A549 (cell line): ENCODE results near the gene SEPHS1. TPM values are rescaled to one million over a fixed set of nuclear protein-coding genes. Genes with fewer than 3 reads are reported as not detected.

Source experiments
- ATAC-seq, 2 experiments: fragments of 200-7000 bp in 1 of 2; fragments of >200 bp in 1 of 2; cut with Nextera tagmentation in 1 of 2; cut with Tn5 transposase in 1 of 2; 3 replicates each; pipeline versions ENCODE4 v1.8.0 to v1.9.1; 2018 to 2020; ENCODE audit warnings: mild to moderate bottlenecking in 1 of 2, moderate library complexity in 1 of 2
- CTCF ChIA-PET: fragments of 300-600 bp; sonication (Branson Sonifier 250); formaldehyde crosslinking; extraction: SDS; loops from one replicate; lab custom pipeline; 2021; ENCODE audit warnings: antibody characterized with exemption, inconsistent platforms; lab: Yijun Ruan, JAX
- POLR2A ChIA-PET: fragments of 350-600 bp; formaldehyde crosslinking; extraction: SDS; loops from one replicate; lab custom pipeline; 2021; ENCODE audit warnings: antibody characterized with exemption, inconsistent platforms; lab: Yijun Ruan, JAX
- DNase-seq, 2 experiments: peaks; one replicate each; pipeline versions ENCODE4 v3.0.0 to v3.0.0-alpha.2; 2011 to 2016; ENCODE audit warnings: low read depth in 1 of 2, low spot score in 1 of 2
- FAIRE-seq: peaks from 2 replicates; lab custom pipeline; 2011; peaks lifted over from hg19 to GRCh38; lab: Jason Lieb, UNC
- H3K27ac ChIP-seq, 2 experiments: fragments of >200 bp; sonication (Bioruptor Twin); formaldehyde crosslinking; 3 replicates each; pipeline ENCODE4 v1.5.1; 2016 to 2017
- H3K4me1 ChIP-seq: fragments of >200 bp; sonication (Bioruptor Twin); formaldehyde crosslinking; 3 replicates; pipeline ENCODE4 v1.6.1; 2016
- H3K4me2 ChIP-seq: fragments of >200 bp; sonication (Bioruptor Twin); formaldehyde crosslinking; 3 replicates; pipeline ENCODE4 v1.6.1; 2016
- H3K4me3 ChIP-seq: fragments of >200 bp; sonication (Bioruptor Twin); formaldehyde crosslinking; 3 replicates; pipeline ENCODE4 v1.5.1; 2016
- H3K9me3 ChIP-seq: fragments of >200 bp; sonication (Bioruptor Twin); formaldehyde crosslinking; 3 replicates; pipeline ENCODE4 v1.6.1; 2016
- CBX8 ChIP-seq: fragments of 200-600 bp; sonication (generic); IDR thresholded peaks from 2 replicates; pipeline ENCODE4 v1.6.1; 2016
- CHD2 ChIP-seq: fragments of 150-350 bp; IDR thresholded peaks from 2 replicates; pipeline ENCODE4 v1.6.1; 2014; ENCODE audit warnings: low read length; ENCODE audit not compliant: partially characterized antibody
- EHF ChIP-seq: fragments of 250-450 bp; sonication (Bioruptor Pico); IDR thresholded peaks from 2 replicates; pipeline ENCODE4 v1.5.0; 2020; ENCODE audit warnings: mild to moderate bottlenecking
- HDAC2 ChIP-seq: fragments of 200-600 bp; sonication (generic); IDR thresholded peaks from 2 replicates; pipeline ENCODE4 v1.6.1; 2016
- HOXB5 ChIP-seq: fragments of 250-450 bp; sonication (Bioruptor Pico); IDR thresholded peaks from 2 replicates; pipeline ENCODE4 v1.5.0; 2020; ENCODE audit warnings: mild to moderate bottlenecking, moderate library complexity
- JUN ChIP-seq, 2 experiments: fragments of >200 bp; sonication (Bioruptor Twin); formaldehyde crosslinking; IDR thresholded peaks; 2 replicates in 1 of 2; 3 replicates in 1 of 2; pipeline ENCODE4 v1.6.1; 2016 to 2017
- JUNB ChIP-seq: fragments of >200 bp; sonication (Bioruptor Twin); formaldehyde crosslinking; IDR thresholded peaks from 2 replicates; pipeline ENCODE4 v1.6.1; 2016
- MAFK ChIP-seq: fragments of 450-650 bp; IDR thresholded peaks from 2 replicates; pipeline ENCODE4 v1.6.1; 2014; ENCODE audit not compliant: partially characterized antibody
- RAD21 ChIP-seq, 2 experiments: fragments of >200 bp in 1 of 2; sonication (Bioruptor Twin) in 1 of 2; formaldehyde crosslinking in 1 of 2; IDR thresholded peaks in 1 of 2; conservative IDR thresholded peaks in 1 of 2; 2 replicates in 1 of 2; 3 replicates in 1 of 2; pipeline ENCODE4 v1.6.1; 2012 to 2018; ENCODE audit warnings: inconsistent platforms in 1 of 2
- RCOR1 ChIP-seq: fragments of 150-350 bp; IDR thresholded peaks from 2 replicates; pipeline ENCODE4 v1.6.1; 2014; ENCODE audit warnings: antibody characterized with exemption, low read length, low read depth
- RFX5 ChIP-seq: fragments of 450-650 bp; IDR thresholded peaks from 2 replicates; pipeline ENCODE4 v1.7.1; 2014; ENCODE audit warnings: antibody characterized with exemption, mild to moderate bottlenecking, moderate library complexity
- SMC3 ChIP-seq: fragments of >200 bp; sonication (Bioruptor Twin); formaldehyde crosslinking; IDR thresholded peaks from 3 replicates; pipeline ENCODE4 v1.6.1; 2018; ENCODE audit warnings: inconsistent platforms
- SREBF2 ChIP-seq: fragments of 450-650 bp; IDR thresholded peaks from 2 replicates; pipeline ENCODE4 v1.6.1; 2014; ENCODE audit warnings: mild to moderate bottlenecking, moderate library complexity
- TFCP2L1 ChIP-seq: fragments of 250-450 bp; sonication (Bioruptor Pico); IDR thresholded peaks from 2 replicates; pipeline ENCODE4 v1.5.0; 2021; ENCODE audit warnings: mild to moderate bottlenecking
- ZC3H11A ChIP-seq: fragments of 450-650 bp; IDR thresholded peaks from 2 replicates; pipeline ENCODE4 v1.6.1; 2014; ENCODE audit warnings: antibody characterized with exemption, mild to moderate bottlenecking
- ZSCAN20 ChIP-seq: fragments of 250-450 bp; sonication (Bioruptor Pico); IDR thresholded peaks from 2 replicates; pipeline ENCODE4 v1.8.0; 2022; ENCODE audit warnings: mild to moderate bottlenecking, moderate library complexity
- WGBS: methylation state at CpG from one replicate; pipeline ENCODE4 v1.1.6; 2017; ENCODE audit errors: missing lambda C conversion rate; 5-methylcytosine and 5-hydroxymethylcytosine counted together
- polyA plus RNA-seq, 4 experiments: library from polyadenylated mRNA; depleted of rRNA in 3 of 4; stranded (reverse); fragments of >200 nt; fragmentation: RNase III in 1 of 4; extraction: RNeasy Plus Mini Kit Qiagen cat#74134 plus additional on column Dnase treatment in 1 of 4; gene quantifications; 2 replicates in 3 of 4; 3 replicates in 1 of 4; pipeline ENCODE4 v1.2.3, GENCODE V29; 2011 to 2017
- TF ChIP-seq, protein P1 (sequence below): fragments of >200 bp; sonication (Bioruptor Twin); formaldehyde crosslinking; IDR thresholded peaks from 3 replicates; pipeline ENCODE4 v1.5.1; 2016
- TF ChIP-seq, protein P2 (sequence below): fragments of 150-350 bp; IDR thresholded peaks from 2 replicates; pipeline ENCODE4 v1.6.1; 2014; ENCODE audit warnings: low read depth, mild to moderate bottlenecking, low read length
- TF ChIP-seq, protein P3 (sequence below): fragments of 200-600 bp; sonication (generic); IDR thresholded peaks from 2 replicates; pipeline ENCODE4 v1.6.1; 2016; ENCODE audit warnings: antibody characterized with exemption, mild to moderate bottlenecking, moderate library complexity
- TF ChIP-seq, protein P4 (sequence below): IDR thresholded peaks from 2 replicates; pipeline ENCODE4 v1.6.1; 2012; ENCODE audit warnings: low read depth, borderline replicate concordance
- TF ChIP-seq, protein P5 (sequence below): fragments of >200 bp; sonication (Bioruptor Twin); formaldehyde crosslinking; IDR thresholded peaks from 2 replicates; pipeline ENCODE4 v1.6.1; 2016
- TF ChIP-seq, protein P6 (sequence below): fragments of 250-450 bp; sonication (Bioruptor Pico); IDR thresholded peaks from 2 replicates; pipeline ENCODE4 v1.5.0; 2020; ENCODE audit warnings: low read depth, mild to moderate bottlenecking, moderate library complexity
- TF ChIP-seq, protein P7 (sequence below): fragments of 250-450 bp; sonication (Bioruptor Pico); IDR thresholded peaks from 2 replicates; pipeline ENCODE4 v1.5.0; 2021; ENCODE audit warnings: mild to moderate bottlenecking, moderate library complexity, borderline replicate concordance

Gene SEPHS1
- polyA plus RNA-seq, 2 of the 4 experiments (the other 2 are of a cell fraction): 71.4 to 124 TPM

DNA sequence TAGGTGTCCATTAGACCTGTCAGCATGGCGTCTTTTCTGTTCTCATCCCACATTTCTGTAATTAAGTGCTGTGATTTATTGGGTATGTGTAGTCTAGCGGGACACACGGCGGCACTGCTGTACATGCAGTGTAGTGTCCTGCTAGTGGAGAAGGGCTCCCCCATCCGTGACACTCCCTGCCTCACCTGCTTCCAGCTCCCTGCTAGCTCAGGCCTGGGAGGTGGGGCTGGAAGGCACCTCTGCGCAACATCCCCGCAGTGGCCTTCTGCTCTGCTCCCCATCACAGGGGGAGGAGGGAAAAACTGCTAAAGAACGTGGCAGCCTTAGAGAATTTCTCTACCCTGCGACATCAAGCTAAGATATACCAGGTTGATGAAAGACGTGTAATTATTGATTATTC lies 19.5 kb downstream of the SEPHS1 start:
- 85% methylated on average over 9 of the region's 10 CpGs for WGBS
- no peak overlapping the region for H3K27ac ChIP-seq
- FAIRE-seq (no peak), ATAC-seq (no peak; a peak in 1 of 6 replicates), DNase-seq (no peak)
- no peaks in the 10 kb centered on the region for H3K9me3 ChIP-seq
- H3K4me3 ChIP-seq: no peak overlapping the region
- CTCF ChIA-PET: interaction anchor here (2.4 kb wide), 1 partner anchor 26 kb away, joined by 11 read pairs; no protein-coding TSS in a partner anchor
- POLR2A ChIA-PET: no interaction called here
- H3K4me1 ChIP-seq: no peaks in the 10 kb centered on the region
- TF ChIP-seq RCOR1: no peak
- TF ChIP-seq, protein P1, sequence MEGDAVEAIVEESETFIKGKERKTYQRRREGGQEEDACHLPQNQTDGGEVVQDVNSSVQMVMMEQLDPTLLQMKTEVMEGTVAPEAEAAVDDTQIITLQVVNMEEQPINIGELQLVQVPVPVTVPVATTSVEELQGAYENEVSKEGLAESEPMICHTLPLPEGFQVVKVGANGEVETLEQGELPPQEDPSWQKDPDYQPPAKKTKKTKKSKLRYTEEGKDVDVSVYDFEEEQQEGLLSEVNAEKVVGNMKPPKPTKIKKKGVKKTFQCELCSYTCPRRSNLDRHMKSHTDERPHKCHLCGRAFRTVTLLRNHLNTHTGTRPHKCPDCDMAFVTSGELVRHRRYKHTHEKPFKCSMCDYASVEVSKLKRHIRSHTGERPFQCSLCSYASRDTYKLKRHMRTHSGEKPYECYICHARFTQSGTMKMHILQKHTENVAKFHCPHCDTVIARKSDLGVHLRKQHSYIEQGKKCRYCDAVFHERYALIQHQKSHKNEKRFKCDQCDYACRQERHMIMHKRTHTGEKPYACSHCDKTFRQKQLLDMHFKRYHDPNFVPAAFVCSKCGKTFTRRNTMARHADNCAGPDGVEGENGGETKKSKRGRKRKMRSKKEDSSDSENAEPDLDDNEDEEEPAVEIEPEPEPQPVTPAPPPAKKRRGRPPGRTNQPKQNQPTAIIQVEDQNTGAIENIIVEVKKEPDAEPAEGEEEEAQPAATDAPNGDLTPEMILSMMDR: no peak
- TF ChIP-seq, protein P2, sequence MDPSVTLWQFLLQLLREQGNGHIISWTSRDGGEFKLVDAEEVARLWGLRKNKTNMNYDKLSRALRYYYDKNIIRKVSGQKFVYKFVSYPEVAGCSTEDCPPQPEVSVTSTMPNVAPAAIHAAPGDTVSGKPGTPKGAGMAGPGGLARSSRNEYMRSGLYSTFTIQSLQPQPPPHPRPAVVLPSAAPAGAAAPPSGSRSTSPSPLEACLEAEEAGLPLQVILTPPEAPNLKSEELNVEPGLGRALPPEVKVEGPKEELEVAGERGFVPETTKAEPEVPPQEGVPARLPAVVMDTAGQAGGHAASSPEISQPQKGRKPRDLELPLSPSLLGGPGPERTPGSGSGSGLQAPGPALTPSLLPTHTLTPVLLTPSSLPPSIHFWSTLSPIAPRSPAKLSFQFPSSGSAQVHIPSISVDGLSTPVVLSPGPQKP: no peak
- TF ChIP-seq, protein P3, sequence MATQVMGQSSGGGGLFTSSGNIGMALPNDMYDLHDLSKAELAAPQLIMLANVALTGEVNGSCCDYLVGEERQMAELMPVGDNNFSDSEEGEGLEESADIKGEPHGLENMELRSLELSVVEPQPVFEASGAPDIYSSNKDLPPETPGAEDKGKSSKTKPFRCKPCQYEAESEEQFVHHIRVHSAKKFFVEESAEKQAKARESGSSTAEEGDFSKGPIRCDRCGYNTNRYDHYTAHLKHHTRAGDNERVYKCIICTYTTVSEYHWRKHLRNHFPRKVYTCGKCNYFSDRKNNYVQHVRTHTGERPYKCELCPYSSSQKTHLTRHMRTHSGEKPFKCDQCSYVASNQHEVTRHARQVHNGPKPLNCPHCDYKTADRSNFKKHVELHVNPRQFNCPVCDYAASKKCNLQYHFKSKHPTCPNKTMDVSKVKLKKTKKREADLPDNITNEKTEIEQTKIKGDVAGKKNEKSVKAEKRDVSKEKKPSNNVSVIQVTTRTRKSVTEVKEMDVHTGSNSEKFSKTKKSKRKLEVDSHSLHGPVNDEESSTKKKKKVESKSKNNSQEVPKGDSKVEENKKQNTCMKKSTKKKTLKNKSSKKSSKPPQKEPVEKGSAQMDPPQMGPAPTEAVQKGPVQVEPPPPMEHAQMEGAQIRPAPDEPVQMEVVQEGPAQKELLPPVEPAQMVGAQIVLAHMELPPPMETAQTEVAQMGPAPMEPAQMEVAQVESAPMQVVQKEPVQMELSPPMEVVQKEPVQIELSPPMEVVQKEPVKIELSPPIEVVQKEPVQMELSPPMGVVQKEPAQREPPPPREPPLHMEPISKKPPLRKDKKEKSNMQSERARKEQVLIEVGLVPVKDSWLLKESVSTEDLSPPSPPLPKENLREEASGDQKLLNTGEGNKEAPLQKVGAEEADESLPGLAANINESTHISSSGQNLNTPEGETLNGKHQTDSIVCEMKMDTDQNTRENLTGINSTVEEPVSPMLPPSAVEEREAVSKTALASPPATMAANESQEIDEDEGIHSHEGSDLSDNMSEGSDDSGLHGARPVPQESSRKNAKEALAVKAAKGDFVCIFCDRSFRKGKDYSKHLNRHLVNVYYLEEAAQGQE: no peak
- TF ChIP-seq EHF (CRISPR knock-in tag): no peak
- TF ChIP-seq, protein P4, sequence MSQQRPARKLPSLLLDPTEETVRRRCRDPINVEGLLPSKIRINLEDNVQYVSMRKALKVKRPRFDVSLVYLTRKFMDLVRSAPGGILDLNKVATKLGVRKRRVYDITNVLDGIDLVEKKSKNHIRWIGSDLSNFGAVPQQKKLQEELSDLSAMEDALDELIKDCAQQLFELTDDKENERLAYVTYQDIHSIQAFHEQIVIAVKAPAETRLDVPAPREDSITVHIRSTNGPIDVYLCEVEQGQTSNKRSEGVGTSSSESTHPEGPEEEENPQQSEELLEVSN: no peak
- TF ChIP-seq CHD2: no peak
- TF ChIP-seq ZC3H11A: no peak
- no peak overlapping the region for H3K4me2 ChIP-seq

DNA sequence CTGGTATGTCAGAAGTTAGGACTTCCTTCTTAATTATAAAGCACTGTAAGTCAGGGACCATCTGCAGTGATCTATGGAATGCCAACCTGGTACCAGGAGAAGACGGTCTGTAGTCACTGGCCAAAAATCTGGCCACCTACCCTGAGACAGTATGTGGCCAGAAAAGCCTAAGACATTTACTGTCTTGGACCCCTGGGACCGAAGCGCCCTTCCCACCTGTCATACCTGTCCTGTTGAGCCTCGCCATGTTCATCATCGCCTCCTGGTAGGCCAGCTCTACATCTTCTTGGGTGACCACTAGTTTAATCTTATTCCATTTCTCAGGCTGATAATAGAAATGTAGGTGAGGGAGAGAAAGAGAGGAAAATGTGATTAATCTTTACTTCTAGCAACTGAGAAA lies 20.0 kb downstream of the SEPHS1 start:
- WGBS: 96% methylated on average over 5 of the region's 5 CpGs
- Histone ChIP-seq H3K4me1 (no peaks in the 10 kb centered on the region), H3K27ac (no peak overlapping the region), H3K4me3 (no peak overlapping the region), H3K4me2 (no peak overlapping the region), H3K9me3 (no peaks in the 10 kb centered on the region)
- no peak for FAIRE-seq
- DNase-seq: no peak
- ChIA-PET CTCF (interaction anchor here (0.6 to 2.4 kb wide), 3 partner anchors 26 to 209 kb away, joined by 3 to 11 read pairs (median 3); no protein-coding TSS in a partner anchor), POLR2A (no interaction called here)
- no peak for ATAC-seq
- TF ChIP-seq HDAC2: no peak
- TF ChIP-seq ZSCAN20 (CRISPR knock-in tag): no peak
- TF ChIP-seq, protein P5, sequence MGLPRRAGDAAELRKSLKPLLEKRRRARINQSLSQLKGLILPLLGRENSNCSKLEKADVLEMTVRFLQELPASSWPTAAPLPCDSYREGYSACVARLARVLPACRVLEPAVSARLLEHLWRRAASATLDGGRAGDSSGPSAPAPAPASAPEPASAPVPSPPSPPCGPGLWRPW: no peak
- no peak for TF ChIP-seq JUNB
- TF ChIP-seq CHD2: no peak
- no peak for TF ChIP-seq HOXB5 (CRISPR knock-in tag)
- TF ChIP-seq, protein P4: no peak
- no peak for TF ChIP-seq TFCP2L1
- no peak for TF ChIP-seq RAD21 (conservative IDR thresholded peaks at IDR 0.05 in 1 of 2, IDR thresholded peaks at IDR 0.05 in 1 of 2)
- TF ChIP-seq RFX5: no peak
- TF ChIP-seq, protein P6, sequence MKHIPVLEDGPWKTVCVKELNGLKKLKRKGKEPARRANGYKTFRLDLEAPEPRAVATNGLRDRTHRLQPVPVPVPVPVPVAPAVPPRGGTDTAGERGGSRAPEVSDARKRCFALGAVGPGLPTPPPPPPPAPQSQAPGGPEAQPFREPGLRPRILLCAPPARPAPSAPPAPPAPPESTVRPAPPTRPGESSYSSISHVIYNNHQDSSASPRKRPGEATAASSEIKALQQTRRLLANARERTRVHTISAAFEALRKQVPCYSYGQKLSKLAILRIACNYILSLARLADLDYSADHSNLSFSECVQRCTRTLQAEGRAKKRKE (CRISPR knock-in tag): no peak
- no peak for TF ChIP-seq JUN (IDR thresholded peaks at IDR 0.05)
- no peak for TF ChIP-seq SMC3
- no peak for TF ChIP-seq MAFK
- TF ChIP-seq, protein P1: no peak
- TF ChIP-seq SREBF2: no peak
- TF ChIP-seq, protein P7, sequence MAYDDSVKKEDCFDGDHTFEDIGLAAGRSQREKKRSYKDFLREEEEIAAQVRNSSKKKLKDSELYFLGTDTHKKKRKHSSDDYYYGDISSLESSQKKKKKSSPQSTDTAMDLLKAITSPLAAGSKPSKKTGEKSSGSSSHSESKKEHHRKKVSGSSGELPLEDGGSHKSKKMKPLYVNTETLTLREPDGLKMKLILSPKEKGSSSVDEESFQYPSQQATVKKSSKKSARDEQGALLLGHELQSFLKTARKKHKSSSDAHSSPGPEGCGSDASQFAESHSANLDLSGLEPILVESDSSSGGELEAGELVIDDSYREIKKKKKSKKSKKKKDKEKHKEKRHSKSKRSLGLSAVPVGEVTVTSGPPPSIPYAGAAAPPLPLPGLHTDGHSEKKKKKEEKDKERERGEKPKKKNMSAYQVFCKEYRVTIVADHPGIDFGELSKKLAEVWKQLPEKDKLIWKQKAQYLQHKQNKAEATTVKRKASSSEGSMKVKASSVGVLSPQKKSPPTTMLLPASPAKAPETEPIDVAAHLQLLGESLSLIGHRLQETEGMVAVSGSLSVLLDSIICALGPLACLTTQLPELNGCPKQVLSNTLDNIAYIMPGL (CRISPR knock-in tag): no peak
- no peak for TF ChIP-seq CBX8
